PFSK-1 (cell line): Measurements from ENCODE around the gene MRTFA.

Source experiments
- POLR2AphosphoS5 ChIP-seq: IDR thresholded peaks from 2 replicates; pipeline ENCODE4 v1.6.1; 2012; ENCODE audit warnings: low read depth, mild to moderate bottlenecking, control low read depth, low read length, moderate library complexity
- REST ChIP-seq, 2 experiments: IDR thresholded peaks; 2 replicates each; pipeline versions ENCODE4 v1.6.1 to v1.8.0; 2011 to 2012; ENCODE audit warnings: low read depth in 2 of 2, low read length in 2 of 2, control low read depth in 1 of 2, inconsistent platforms in 1 of 2, mild to moderate bottlenecking in 1 of 2, moderate library complexity in 1 of 2; ENCODE audit not compliant: insufficient read depth in 1 of 2

GRCh38 chr22:40578171-40578570 lies 58.3 kb downstream of the MRTFA start:
- TF ChIP-seq REST (IDR thresholded peaks at IDR 0.05; ENCODE audit: insufficient read depth in 1 of 2, low read depth in 2 of 2, low read length in 2 of 2) (no peak), POLR2AphosphoS5 (no peak)
